ENCODE measurements around the gene DCPS.
"Not testable (repeated sequence)": the region's sequence is repeated elsewhere in the genome, so short reads cannot be mapped to it uniquely, and the experiment has no call there.

DNA sequence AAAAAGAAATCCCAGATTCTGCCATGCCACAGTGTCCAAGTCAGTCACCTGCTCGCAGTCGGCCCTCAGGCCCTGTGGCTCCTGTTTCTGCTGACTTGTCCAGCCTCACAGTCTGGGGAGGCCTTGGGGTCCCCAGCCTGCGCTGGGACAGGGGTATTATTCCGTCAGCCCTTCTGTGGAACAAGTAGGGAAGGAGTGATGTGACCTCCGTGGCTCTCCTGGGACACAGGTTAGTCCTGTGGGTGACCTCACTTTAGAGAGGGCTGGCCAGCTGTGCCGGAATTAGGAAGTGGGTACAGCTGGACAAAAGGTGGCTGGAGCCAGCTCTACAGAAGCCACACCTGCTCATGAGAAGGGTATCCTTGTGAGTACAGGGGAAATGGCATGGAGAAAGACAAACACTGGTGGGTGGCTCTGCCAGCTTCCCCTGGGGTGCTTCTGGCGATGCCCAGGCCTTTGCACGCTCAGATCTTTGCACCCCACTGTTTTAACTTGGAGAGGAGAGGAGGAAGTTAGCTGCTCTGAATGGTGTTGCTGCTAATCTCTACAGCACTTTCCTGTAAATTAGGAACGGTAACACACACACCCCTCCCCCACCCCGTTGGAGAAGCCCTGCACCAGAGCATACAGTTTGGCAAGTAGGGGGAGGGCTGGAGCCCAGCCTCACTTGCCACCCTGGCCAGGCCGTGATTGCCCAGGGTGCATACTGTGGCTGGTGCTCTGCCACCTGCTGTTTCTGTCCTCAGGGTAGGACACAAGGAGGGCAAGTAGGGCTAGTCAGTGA is 64.7 kb downstream of the DCPS start:
- TF ChIP-seq, protein P1, sequence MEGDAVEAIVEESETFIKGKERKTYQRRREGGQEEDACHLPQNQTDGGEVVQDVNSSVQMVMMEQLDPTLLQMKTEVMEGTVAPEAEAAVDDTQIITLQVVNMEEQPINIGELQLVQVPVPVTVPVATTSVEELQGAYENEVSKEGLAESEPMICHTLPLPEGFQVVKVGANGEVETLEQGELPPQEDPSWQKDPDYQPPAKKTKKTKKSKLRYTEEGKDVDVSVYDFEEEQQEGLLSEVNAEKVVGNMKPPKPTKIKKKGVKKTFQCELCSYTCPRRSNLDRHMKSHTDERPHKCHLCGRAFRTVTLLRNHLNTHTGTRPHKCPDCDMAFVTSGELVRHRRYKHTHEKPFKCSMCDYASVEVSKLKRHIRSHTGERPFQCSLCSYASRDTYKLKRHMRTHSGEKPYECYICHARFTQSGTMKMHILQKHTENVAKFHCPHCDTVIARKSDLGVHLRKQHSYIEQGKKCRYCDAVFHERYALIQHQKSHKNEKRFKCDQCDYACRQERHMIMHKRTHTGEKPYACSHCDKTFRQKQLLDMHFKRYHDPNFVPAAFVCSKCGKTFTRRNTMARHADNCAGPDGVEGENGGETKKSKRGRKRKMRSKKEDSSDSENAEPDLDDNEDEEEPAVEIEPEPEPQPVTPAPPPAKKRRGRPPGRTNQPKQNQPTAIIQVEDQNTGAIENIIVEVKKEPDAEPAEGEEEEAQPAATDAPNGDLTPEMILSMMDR (conservative IDR thresholded peaks at IDR 0.05; ENCODE audit: low read depth, low read length), result not testable (repeated sequence)
- not testable (repeated sequence) for TF ChIP-seq EZH2phosphoT487 (IDR thresholded peaks at IDR 0.05; ENCODE audit: borderline replicate concordance, low read length)

Data from PC-3 (cell line).